ENCODE data around the gene ZNF385D.

Gene ZNF385D

DNA sequence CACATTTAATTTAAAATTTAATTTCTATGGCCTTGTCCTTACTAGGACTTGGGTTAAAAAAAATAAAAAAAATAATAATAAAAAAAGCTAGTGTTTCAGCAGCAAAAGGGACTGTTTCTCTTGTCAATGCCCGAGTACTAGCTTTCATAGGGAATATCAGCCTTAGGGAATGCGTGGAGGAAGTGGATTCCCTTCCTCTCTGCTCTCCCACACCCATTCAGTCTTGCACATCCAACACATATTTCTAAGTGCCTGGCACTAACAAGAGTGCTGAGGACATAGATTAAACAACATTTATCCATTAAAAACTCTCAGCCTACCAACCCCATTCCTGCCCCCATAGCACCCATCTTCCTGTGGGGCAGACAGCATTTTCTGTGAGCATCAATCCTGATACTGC is 6.2 kb downstream of the ZNF385D start:
- DNase-seq (ENCODE audit: low read depth in 1 of 2, low spot score in 1 of 2) = no peak
- TF ChIP-seq JUND (IDR thresholded peaks at IDR 0.05; ENCODE audit: low read depth) = no peak
- in situ Hi-C loops (cut with HindIII; ENCODE audit: low pct_unique_long_range_greater_than_20kb, low sequenced_read_pairs) = no loop called here

DNA sequence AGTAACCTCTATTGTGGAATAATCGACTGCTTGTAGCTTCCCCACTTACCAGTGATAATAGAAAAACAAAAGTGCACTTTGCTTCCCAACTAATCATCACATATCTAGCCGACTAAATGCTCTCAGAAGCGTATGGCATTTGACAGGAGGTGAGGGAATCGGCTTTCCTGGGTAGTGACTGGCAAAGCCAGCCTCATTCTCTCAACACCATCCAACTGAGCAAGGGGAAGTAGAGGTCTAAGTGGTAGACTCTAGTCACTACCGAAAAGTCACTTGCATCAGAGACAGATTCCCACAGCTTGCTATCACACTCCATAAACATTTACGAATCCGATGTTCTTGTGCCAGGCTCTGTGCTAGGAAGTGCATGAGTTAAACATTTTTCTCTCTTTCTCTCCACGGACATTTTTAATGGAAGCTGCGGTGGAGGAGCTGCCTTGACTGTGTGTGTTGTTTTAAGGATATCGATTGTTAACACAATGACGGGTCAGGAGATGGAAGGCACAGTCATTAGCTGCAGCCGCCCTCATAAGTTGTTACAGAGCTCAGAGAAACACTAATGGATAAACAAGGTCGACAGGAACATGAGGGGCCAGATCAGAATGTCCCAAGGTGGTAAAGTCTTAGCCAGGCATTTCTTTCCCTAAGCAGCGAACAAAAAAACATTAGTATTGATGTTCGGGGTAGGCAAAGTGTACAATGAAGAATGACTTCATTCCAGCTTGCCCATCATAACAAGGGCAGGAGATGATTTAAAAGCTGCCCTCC is 11.9 kb downstream of the ZNF385D start:
- TF ChIP-seq JUND (IDR thresholded peaks at IDR 0.05; ENCODE audit: low read depth) = no peak
- in situ Hi-C loops (cut with HindIII; ENCODE audit: low pct_unique_long_range_greater_than_20kb, low sequenced_read_pairs) = no loop called here
- no peak for DNase-seq (ENCODE audit: low read depth in 1 of 2, low spot score in 1 of 2)

DNA sequence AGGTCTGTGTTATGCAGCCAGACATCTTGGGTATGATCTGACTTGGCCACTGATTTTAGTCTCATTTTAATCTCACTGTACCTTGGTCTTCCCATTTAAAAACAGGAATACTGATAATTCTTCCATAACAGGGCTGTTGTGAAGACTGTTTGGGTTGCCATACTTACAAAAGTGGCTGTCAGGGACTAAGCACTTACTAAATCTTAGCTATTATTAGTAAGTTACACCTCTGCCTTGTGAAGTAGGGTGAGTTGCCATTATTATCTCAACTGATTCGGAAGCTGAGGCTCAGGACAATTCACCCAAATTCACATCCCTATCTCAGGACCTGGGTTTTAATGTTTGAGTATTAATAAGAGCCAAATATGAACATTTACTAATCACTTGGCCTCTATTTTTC is 12.7 kb downstream of the ZNF385D start:
- no peak for TF ChIP-seq JUND (IDR thresholded peaks at IDR 0.05; ENCODE audit: low read depth)
- in situ Hi-C loops (cut with HindIII; ENCODE audit: low pct_unique_long_range_greater_than_20kb, low sequenced_read_pairs) = no loop called here
- no peak for DNase-seq (ENCODE audit: low read depth in 1 of 2, low spot score in 1 of 2)

DNA sequence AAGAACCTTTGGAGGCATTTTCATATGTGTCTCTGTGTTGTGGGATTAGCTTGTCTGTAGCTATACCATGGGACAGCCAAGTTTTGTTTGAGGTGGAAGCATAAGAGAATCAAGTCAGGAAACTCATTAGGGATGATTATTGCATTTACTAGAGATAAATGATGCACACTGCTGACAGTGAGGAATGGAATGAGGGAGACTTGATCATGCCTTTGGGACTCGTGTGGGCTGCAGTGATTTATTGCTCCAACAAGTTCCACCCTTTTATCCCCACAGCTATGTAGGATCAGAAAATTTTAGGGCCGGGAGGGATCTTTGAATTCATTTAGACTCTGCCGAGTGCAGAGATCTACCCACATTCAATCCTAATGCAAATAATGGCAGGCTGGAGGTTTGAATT is 16.3 kb downstream of the ZNF385D start:
- in situ Hi-C loops (cut with HindIII; ENCODE audit: low pct_unique_long_range_greater_than_20kb, low sequenced_read_pairs) = no loop called here
- TF ChIP-seq JUND (IDR thresholded peaks at IDR 0.05; ENCODE audit: low read depth) = no peak
- DNase-seq (ENCODE audit: low read depth in 1 of 2, low spot score in 1 of 2) = no peak

DNA sequence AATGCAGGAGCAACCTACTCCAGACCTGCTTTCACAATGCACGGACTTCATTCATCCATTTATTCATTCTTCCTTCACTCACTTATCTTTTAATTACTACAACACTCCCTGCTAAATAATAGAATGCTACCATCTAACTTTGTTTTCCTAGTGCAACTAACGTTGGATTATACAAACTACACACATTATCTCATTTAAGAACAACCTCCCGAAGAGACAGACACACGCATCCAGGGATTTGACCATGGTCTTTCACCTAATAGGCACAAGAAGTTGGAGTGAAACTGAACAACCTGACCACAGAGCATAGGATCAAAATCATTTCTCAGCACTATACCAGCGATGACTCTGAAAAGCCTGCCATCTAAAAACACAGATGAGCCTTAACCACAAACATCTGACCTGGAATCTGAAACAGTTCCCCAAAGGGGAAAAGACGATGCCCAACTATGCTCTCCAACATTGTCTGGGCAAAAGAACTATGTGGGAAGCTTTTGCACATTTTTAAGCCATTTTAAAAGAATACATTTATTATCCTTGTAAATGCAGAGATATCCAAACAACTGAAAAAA is 21.0 kb downstream of the ZNF385D start:
- in situ Hi-C loops (cut with HindIII; ENCODE audit: low pct_unique_long_range_greater_than_20kb, low sequenced_read_pairs) = no loop called here
- DNase-seq (ENCODE audit: low read depth in 1 of 2, low spot score in 1 of 2) = no peak
- no peak for TF ChIP-seq JUND (IDR thresholded peaks at IDR 0.05; ENCODE audit: low read depth)

DNA sequence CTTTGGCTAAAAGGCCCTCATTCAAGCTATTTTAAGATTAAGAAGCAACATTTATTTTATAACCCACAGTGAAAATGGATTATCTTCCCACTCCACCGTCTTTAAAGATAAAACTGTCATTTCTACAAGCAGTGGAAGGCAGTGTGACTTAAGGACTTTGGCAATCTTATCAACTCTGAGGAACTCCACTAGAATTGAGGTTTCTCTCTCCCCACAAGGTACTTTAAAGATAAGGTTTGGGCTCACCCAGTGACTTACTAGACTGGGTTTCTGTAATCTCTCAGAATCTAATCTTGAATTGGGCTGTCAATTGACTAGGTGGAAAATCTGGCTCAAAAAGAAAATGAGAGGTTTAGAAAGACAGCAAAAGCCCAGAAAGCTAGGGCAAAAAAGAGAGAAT is 21.7 kb downstream of the ZNF385D start:
- in situ Hi-C loops (cut with HindIII; ENCODE audit: low pct_unique_long_range_greater_than_20kb, low sequenced_read_pairs) = no loop called here
- no peak for TF ChIP-seq JUND (IDR thresholded peaks at IDR 0.05; ENCODE audit: low read depth)
- no peak for DNase-seq (ENCODE audit: low read depth in 1 of 2, low spot score in 1 of 2)

DNA sequence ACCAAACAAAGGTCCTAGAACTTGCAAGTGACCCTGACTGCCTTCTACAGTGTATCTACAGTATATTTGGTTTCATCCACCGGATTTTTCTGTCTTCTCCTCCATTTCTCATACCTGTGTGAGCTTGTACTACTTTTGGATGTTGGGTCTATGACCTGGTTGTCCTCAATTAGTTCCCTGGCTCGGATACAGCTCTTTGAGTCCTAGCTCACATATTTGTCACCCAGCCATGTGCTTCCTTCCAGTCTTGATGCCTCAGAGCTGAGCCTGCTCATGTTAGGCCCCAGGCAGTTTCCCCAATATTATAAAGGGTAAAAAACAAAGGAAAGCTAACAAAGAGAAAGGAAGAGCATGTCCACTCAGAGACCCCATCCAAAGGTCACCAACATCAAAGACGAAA is 28.2 kb downstream of the ZNF385D start:
- TF ChIP-seq JUND (IDR thresholded peaks at IDR 0.05; ENCODE audit: low read depth) = no peak
- in situ Hi-C loops (cut with HindIII; ENCODE audit: low pct_unique_long_range_greater_than_20kb, low sequenced_read_pairs) = no loop called here
- no peak for DNase-seq (ENCODE audit: low read depth in 1 of 2, low spot score in 1 of 2)

DNA sequence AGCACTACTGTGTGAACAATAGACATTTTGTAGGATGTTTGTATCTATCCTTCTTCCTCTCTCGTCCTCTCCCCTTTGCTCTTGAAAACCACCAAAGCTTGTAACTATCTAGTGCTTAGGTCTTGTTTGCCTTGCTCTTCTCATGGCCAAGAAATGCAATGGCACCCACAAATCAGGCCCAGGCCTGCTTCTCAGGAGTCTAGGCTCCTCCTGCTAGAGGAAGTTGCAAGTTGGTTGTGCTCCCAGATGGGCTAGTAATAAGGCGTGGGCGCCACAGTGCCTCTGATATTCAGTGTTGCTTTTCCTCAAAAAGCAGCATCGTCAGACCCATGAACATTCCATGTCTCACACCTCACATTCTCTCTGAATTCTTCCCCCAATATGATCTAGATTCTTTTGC is 28.7 kb downstream of the ZNF385D start:
- no peak for DNase-seq (ENCODE audit: low read depth in 1 of 2, low spot score in 1 of 2)
- in situ Hi-C loops (cut with HindIII; ENCODE audit: low pct_unique_long_range_greater_than_20kb, low sequenced_read_pairs) = no loop called here

DNA sequence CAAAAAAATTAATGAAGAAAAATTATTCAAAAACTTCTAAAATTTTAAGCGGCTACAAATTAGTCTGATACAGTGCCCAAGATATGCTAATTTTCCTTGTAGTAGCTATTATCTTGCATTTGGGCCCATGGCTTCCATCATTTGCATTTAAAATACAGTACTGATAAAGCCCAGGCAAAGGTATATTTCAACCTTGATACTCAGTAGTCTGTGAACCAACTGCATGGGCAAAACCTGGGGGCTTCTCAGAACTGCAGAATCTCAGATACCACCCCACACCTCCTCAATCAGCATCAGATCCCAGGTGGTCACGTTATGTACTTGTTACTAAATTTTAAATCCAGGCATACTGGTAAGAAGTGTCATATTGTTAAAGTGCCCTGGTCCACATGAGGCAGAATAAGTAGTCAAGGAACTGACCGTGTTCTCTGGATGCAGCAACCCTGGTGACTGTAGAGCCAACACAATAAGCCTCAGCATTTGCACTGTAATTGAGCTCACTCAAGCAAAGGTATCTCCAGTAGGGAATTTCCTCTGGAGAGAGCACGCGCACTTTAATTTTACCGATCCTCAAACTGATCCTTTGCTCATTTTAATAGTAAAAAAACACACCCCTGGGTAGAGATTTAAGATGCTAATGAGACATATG is 31.9 kb downstream of the ZNF385D start:
- TF ChIP-seq JUND (IDR thresholded peaks at IDR 0.05; ENCODE audit: low read depth) = no peak
- in situ Hi-C loops (cut with HindIII; ENCODE audit: low pct_unique_long_range_greater_than_20kb, low sequenced_read_pairs) = no loop called here
- no peak for DNase-seq (ENCODE audit: low read depth in 1 of 2, low spot score in 1 of 2)

More for the DNA sequence above, 28.7 kb downstream of the ZNF385D start:
- TF ChIP-seq JUND (IDR thresholded peaks at IDR 0.05; ENCODE audit: low read depth) = no peak

DNA sequence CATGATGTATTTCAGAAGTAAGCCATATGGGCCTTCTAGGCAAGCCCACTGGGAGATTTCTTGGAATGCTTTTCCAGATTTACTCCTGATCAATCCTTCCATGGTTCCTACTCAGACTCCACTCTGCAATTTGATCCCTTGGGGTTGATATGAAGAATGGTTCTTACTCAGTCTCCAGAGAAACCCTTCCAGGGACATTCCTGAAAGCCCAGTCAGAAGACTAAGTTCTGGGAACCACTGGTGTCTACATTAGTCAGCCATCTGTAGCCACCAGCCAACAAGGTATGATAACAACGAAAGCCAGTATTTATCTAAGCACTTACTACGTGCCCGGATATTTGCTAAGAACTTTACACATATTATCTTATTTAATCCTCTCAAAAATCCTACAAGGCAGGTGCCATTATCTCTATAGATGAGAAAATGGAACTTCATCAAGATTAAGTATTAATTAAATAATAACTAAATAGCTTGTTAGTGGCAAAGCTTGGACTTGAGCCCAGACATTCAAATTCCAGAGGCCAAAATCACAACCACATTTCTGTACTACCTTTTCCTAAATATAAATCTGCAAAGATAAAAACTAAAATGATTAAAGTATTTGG is 32.7 kb downstream of the ZNF385D start:
- in situ Hi-C loops (cut with HindIII; ENCODE audit: low pct_unique_long_range_greater_than_20kb, low sequenced_read_pairs) = no loop called here
- no peak for DNase-seq (ENCODE audit: low read depth in 1 of 2, low spot score in 1 of 2)
- TF ChIP-seq JUND (IDR thresholded peaks at IDR 0.05; ENCODE audit: low read depth) = no peak

DNA sequence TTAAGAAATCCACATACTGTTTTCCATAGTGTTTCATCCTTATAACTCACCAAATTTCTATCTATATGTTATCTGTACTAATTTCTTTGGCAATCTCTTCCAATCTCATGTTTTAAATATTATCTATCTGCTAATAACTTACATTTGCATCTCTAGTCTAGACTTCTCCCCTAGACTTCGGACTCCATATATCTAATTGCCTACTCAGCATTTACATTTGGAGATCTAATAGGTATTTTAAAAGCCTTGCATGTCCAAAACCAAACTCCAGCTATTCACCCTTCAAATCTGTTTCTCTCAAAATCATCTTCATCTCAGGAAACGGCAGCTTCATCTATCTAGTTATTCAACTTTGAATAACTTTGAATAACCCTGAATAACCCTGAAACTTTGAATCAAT is 35.3 kb downstream of the ZNF385D start:
- in situ Hi-C loops (cut with HindIII; ENCODE audit: low pct_unique_long_range_greater_than_20kb, low sequenced_read_pairs) = no loop called here
- no peak for DNase-seq (ENCODE audit: low read depth in 1 of 2, low spot score in 1 of 2)
- TF ChIP-seq JUND (IDR thresholded peaks at IDR 0.05; ENCODE audit: low read depth) = no peak

DNA sequence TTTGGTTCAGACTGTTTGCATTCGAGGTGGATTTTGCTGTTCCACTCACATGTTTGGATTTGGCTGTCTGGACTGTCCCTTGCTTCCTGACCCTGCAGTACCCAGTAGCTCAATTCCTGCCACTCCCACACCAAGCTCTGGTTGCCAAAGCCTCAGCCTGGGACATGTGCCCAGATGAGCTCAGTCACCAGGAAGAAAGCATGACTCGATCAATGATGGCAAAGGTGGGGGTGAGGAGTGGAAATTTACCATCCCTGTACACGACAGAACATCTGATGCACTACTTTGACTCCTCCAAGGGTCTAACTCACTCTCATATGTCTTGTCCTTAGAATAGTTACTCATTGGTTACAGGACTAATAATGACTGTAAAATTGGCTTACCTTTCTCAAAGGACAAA is 45.2 kb downstream of the ZNF385D start:
- in situ Hi-C loops (cut with HindIII; ENCODE audit: low pct_unique_long_range_greater_than_20kb, low sequenced_read_pairs) = no loop called here
- DNase-seq (ENCODE audit: low read depth in 1 of 2, low spot score in 1 of 2) = no peak
- no peak for TF ChIP-seq JUND (IDR thresholded peaks at IDR 0.05; ENCODE audit: low read depth)

DNA sequence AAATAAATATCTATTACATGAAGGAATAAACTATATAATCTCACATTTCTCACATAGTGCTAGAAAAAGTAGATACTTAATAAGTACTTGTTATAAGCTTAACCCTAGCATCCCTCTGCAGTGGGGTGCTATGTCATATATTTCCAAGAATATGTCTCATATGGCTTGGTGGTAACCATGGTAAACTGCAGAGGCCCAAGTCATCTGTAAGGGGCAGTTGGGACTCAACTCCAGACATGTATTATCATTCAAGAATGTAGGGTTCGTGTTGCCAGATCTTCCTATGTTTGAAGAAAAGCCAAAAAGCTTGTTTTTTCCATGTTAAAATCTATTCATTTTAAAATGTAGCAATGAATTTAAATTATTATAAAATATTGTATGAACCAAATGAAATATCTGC is 46.2 kb downstream of the ZNF385D start:
- no peak for TF ChIP-seq JUND (IDR thresholded peaks at IDR 0.05; ENCODE audit: low read depth)
- no peak for DNase-seq (ENCODE audit: low read depth in 1 of 2, low spot score in 1 of 2)
- in situ Hi-C loops (cut with HindIII; ENCODE audit: low pct_unique_long_range_greater_than_20kb, low sequenced_read_pairs) = no loop called here
